Natural killer cell treated with Interleukin-12 subunit alpha and Interleukin-12 subunit beta and Interleukin-15 and Interleukin-18, amount 100 ng/mL, for 72 hours (primary cell): ENCODE data around the gene STK25. TPM values are rescaled to one million over a fixed set of nuclear protein-coding genes. Genes with fewer than 3 reads are reported as not detected.

ENCODE experiments used
- ATAC-seq, 2 donors: fragments of 150-1000 bp; cut with Tn5 transposase in 1 of 2; sonication (Bioruptor Pico), chemical (Tn5 transposase) in 1 of 2; 2 replicates each; pipeline ENCODE4 v1.10.0; 2021
- DNase-seq: peaks from one replicate; pipeline ENCODE4 v3.0.0; 2022; ENCODE audit warnings: low spot score
- H3K27ac Mint-ChIP-seq, 2 donors: 1 replicate in 1 of 2; 2 replicates in 1 of 2; pipeline ENCODE4 v1.8.0; 2022; ENCODE audit warnings: mixed read lengths in 2 of 2, mild to moderate bottlenecking in 1 of 2, moderate library complexity in 1 of 2
- H3K27me3 Mint-ChIP-seq, 2 donors: 1 replicate in 1 of 2; 2 replicates in 1 of 2; pipeline ENCODE4 v1.8.0; 2022; ENCODE audit warnings: mixed read lengths in 2 of 2
- H3K36me3 Mint-ChIP-seq: one replicate; pipeline ENCODE4 v1.8.0; 2022; ENCODE audit warnings: mixed read lengths
- H3K4me1 Mint-ChIP-seq, 2 donors: 1 replicate in 1 of 2; 2 replicates in 1 of 2; pipeline ENCODE4 v1.8.0; 2022; ENCODE audit warnings: low read depth in 2 of 2, mixed read lengths in 2 of 2, mild to moderate bottlenecking in 1 of 2
- H3K4me3 Mint-ChIP-seq: one replicate; pipeline ENCODE4 v1.8.0; 2022; ENCODE audit warnings: mixed read lengths
- H3K9me3 Mint-ChIP-seq: 2 replicates; pipeline ENCODE4 v1.8.0; 2022; ENCODE audit warnings: mixed read lengths
- total RNA-seq, 2 donors: library from RNA; stranded (reverse); gene quantifications; one replicate each; pipeline ENCODE4 v1.2.3, GENCODE V29; 2022

STK25 gene
- total RNA-seq, 2 donors from 2014 or later, result 110 to 169 TPM

- Mint-ChIP-seq H3K4me3 (no peak overlapping the region), H3K36me3 (no peaks in the 10 kb centered on the region), H3K27me3 (peaks cover 0 to 7% of the 10 kb centered on the region in 2 donors), H3K27ac (no peak overlapping the region), H3K4me1 (peaks cover 0 to under 1% of the 10 kb centered on the region in 2 donors), H3K9me3 (no peaks in the 10 kb centered on the region)
- no peak for ATAC-seq
- no peak for DNase-seq
Observed at GRCh38 chr2:241545523-241546473, 37.4 kb upstream of the STK25 start.

- H3K4me1 Mint-ChIP-seq, result peaks cover 0 to 3% of the 10 kb centered on the region in 2 donors
- ATAC-seq (no peak), DNase-seq (peak; percentile 1)
- H3K9me3 Mint-ChIP-seq, result no peaks in the 10 kb centered on the region
- no peaks in the 10 kb centered on the region for H3K36me3 Mint-ChIP-seq
- H3K27ac Mint-ChIP-seq, result no peak overlapping the region
- no peak overlapping the region for H3K4me3 Mint-ChIP-seq
- H3K27me3 Mint-ChIP-seq, result peaks cover 0 to 7% of the 10 kb centered on the region in 2 donors
Observed at GRCh38 chr2:241545106-241545505, 36.7 kb upstream of the STK25 start.

- H3K9me3 Mint-ChIP-seq, result no peaks in the 10 kb centered on the region
- no peak overlapping the region for H3K27ac Mint-ChIP-seq
- H3K4me3 Mint-ChIP-seq, result no peak overlapping the region
- peak; percentile 37 for DNase-seq
- no peaks in the 10 kb centered on the region for H3K36me3 Mint-ChIP-seq
- peaks cover 7 to 8% of the 10 kb centered on the region in 2 donors for H3K27me3 Mint-ChIP-seq
- peaks cover 0 to 3% of the 10 kb centered on the region in 2 donors for H3K4me1 Mint-ChIP-seq
- no peak for ATAC-seq
Observed at GRCh38 chr2:241542278-241542605, 33.9 kb upstream of the STK25 start.

GRCh38 chr2:241541564-241542277 lies 33.3 kb upstream of the STK25 start:
- peaks cover 4 to 7% of the 10 kb centered on the region in 2 donors for H3K27me3 Mint-ChIP-seq
- no peak for ATAC-seq
- H3K4me1 Mint-ChIP-seq, result peaks cover 0 to 3% of the 10 kb centered on the region in 2 donors
- H3K36me3 Mint-ChIP-seq, result no peaks in the 10 kb centered on the region
- H3K4me3 Mint-ChIP-seq, result no peak overlapping the region
- H3K27ac Mint-ChIP-seq, result no peak overlapping the region
- DNase-seq, result peak; percentile 44
- H3K9me3 Mint-ChIP-seq, result no peaks in the 10 kb centered on the region

- Mint-ChIP-seq H3K9me3 (no peaks in the 10 kb centered on the region), H3K27ac (no peak overlapping the region), H3K36me3 (no peaks in the 10 kb centered on the region), H3K4me3 (peak overlapping the region; percentile 60), H3K4me1 (peaks cover 0 to 3% of the 10 kb centered on the region in 2 donors), H3K27me3 (peaks cover 4 to 7% of the 10 kb centered on the region in 2 donors)
- peak; percentile 70 for DNase-seq
- ATAC-seq, result peak; percentile 87 to 94
Observed at GRCh38 chr2:241540771-241541561, 32.6 kb upstream of the STK25 start.

DNA sequence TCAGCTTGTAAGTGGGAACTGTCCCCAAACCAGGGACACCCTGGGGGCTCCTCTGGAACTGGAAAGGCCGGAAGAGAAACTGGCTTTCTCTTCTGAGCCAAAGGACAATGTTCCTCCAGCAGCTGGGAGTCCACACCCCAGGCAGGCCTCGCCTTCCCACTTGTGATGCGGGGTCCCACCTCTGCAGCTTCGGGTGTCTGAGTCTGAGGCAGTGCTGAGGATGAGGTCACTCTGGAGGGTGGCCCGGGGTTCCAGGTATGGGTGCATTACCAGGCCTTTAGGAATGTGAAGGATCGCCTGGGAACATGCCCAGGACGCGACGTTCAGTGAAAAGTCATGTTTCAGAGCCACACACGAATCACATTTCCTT lies 32.0 kb upstream of the STK25 start:
- peaks cover 0 to 3% of the 10 kb centered on the region in 2 donors for H3K4me1 Mint-ChIP-seq
- H3K36me3 Mint-ChIP-seq, result no peaks in the 10 kb centered on the region
- no peaks in the 10 kb centered on the region for H3K9me3 Mint-ChIP-seq
- H3K27me3 Mint-ChIP-seq, result peaks cover 4 to 7% of the 10 kb centered on the region in 2 donors
- H3K4me3 Mint-ChIP-seq, result peak overlapping the region; percentile 60
- DNase-seq, result no peak
- no peak for ATAC-seq
- no peak overlapping the region for H3K27ac Mint-ChIP-seq

- Mint-ChIP-seq H3K27me3 (peaks cover 4 to 7% of the 10 kb centered on the region in 2 donors), H3K4me1 (peaks cover 0 to 3% of the 10 kb centered on the region in 2 donors), H3K4me3 (no peak overlapping the region), H3K27ac (no peak overlapping the region), H3K9me3 (no peaks in the 10 kb centered on the region), H3K36me3 (no peaks in the 10 kb centered on the region)
- no peak for ATAC-seq
- no peak for DNase-seq
Observed at GRCh38 chr2:241539616-241540374, 31.4 kb upstream of the STK25 start.

DNA sequence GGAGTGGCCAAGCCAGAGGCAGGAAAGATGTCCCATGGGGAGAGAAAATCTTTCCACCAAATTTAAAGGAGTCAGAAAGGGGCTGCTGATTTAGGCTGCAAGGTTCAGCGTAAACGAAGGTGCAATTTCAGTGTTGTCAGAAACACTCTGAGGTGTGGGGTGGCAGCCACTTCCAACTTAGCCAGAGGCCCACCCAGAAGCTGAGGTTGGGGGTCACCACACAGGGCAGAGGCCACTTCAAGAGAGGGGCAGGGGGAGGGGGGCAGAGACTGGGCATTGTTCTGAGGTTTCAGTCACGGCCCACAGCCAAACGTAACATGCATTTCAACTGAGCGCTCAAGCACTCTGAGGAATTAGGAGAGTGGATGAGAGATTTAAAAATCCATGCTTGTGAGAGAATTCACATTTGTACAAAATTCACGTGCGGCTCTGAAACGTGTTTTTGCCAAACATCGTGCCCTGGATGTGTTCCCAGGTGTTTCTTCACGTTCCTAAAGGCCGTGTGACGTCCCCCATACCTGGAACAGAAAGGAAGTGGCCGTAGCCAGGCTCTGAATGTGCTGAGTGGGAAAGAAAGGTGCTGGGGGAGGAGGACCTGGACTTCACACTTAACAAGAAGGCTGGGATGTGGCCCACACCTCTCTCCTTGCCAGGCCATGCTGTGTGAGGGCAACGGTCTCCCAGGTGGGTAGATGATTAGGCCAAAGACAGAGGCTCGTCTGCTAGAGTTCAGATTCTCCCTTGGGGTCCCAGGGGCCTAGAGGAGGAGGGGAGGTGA lies 30.6 kb upstream of the STK25 start:
- peak; percentile 56 for DNase-seq
- ATAC-seq, result no peak
- Mint-ChIP-seq H3K4me1 (peaks cover 0 to 3% of the 10 kb centered on the region in 2 donors), H3K27me3 (peaks cover 4 to 7% of the 10 kb centered on the region in 2 donors), H3K4me3 (no peak overlapping the region), H3K27ac (no peak overlapping the region), H3K9me3 (no peaks in the 10 kb centered on the region), H3K36me3 (no peaks in the 10 kb centered on the region)

DNA sequence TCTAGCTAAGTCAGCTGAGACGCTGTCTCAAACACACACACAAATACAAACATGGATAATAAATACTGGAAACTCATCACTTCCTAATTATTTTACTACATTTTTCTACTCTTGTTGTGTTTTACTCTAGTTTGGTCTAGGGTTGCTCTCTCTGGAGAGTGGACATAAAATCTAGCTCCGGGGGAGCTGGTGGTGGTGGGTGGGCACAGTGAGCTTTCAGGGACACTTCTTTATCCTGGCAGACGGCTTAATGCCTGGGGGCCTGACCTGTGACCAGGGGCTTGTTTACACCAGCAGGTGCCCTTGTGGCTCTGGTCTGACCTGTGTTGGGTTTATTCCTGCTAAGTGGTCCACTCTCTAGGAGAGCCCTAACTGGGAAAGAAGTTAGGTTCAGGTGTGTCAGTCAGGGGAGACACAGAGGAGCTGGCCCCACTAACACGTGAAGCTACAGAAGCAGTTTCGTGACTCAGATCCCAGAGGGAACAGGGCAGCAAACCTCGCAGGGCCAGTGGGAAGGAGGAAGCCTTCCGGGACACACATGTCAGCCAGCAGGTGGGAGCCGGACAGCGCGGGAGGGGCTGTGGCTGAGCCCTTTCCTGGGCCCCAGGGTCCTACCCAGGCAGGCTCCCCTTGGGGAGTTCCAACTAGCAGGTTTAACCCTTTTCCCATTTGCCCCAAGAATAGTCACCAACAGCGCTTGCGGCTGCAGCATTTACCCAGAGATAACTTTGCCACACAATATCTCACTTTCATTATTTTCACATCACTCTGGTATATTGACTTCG lies 27.7 kb upstream of the STK25 start:
- Mint-ChIP-seq H3K9me3 (no peaks in the 10 kb centered on the region), H3K27ac (no peak overlapping the region), H3K4me3 (no peak overlapping the region), H3K4me1 (peaks cover 0 to 3% of the 10 kb centered on the region in 2 donors), H3K36me3 (no peaks in the 10 kb centered on the region), H3K27me3 (peaks cover 4 to 7% of the 10 kb centered on the region in 2 donors)
- DNase-seq (peak; percentile 40), ATAC-seq (no peak)

GRCh38 chr2:241534701-241535375 lies 26.5 kb upstream of the STK25 start:
- no peaks in the 10 kb centered on the region for H3K4me1 Mint-ChIP-seq
- H3K9me3 Mint-ChIP-seq, result no peaks in the 10 kb centered on the region
- no peak overlapping the region for H3K4me3 Mint-ChIP-seq

DNA sequence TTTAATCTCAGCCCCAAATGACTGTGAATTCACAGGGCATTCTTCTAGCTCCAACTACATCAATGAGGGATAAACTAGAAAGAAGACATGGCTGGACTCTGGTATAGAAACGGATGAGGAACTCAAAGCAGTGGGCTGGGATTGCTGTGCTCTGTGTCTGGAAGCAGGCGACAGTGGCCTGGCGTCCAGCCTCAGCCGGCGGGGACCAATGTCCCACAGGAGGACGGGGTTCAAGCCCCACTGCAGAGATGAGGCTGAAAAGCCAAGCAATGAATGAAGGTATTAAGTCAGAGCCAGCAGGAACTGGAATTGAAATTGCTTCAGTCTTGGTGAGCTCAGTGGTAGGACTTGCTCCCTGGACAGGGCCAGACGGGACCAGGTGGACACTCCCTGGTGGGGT lies 25.9 kb upstream of the STK25 start:
- H3K36me3 Mint-ChIP-seq, result no peaks in the 10 kb centered on the region

More at GRCh38 chr2:241534701-241535375, 26.5 kb upstream of the STK25 start:
- H3K27me3 Mint-ChIP-seq, result peaks cover 4 to 7% of the 10 kb centered on the region in 2 donors
- H3K27ac Mint-ChIP-seq, result no peak overlapping the region
- peak; percentile 47 for DNase-seq
- ATAC-seq, result peak in 1 of 2 donors; percentile 19
- H3K36me3 Mint-ChIP-seq, result no peaks in the 10 kb centered on the region

More for the DNA sequence above, 25.9 kb upstream of the STK25 start:
- Mint-ChIP-seq H3K27me3 (peaks cover 4 to 7% of the 10 kb centered on the region in 2 donors), H3K4me1 (no peaks in the 10 kb centered on the region), H3K4me3 (no peak overlapping the region), H3K9me3 (no peaks in the 10 kb centered on the region), H3K27ac (no peak overlapping the region)
- DNase-seq (no peak), ATAC-seq (no peak)
